Measurements from ENCODE around the gene COL12A1. TPM values are rescaled to one million over a fixed set of nuclear protein-coding genes. Genes with fewer than 3 reads are reported as not detected.

The COL12A1 gene
- total RNA-seq, 2 donors from 2014 or later: 0.13 to 0.64 TPM

DNA sequence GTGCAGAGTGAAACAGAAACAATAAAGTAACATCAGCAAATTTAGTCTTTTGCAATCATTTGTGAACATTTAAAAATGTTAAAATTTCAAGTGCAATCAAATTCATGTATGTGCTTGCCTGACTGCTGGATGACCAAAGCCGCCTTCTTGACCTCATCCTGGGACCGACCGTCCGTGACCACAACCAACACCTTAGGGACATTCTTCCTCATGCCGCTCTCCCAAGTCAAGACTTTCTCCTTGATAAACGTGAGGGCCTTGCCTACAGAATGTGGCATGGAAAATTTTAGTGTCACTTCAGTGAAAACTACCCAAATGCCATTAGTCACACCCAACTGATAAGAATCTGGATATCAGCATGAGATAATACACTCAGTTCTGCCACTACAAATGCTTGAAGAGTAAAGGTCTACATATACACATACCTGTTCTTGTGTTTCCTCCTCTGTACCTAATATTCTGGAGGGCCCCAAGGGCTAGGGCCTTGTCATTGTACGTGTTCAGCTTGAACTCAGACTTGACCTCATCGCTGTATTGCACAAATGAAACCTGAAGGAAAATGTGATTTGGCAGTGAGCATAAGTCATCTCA lies 86.8 kb downstream of the COL12A1 start:
- H3K36me3 ChIP-seq (ENCODE audit: control insufficient read depth, insufficient read depth, low read length): no peaks in the 10 kb centered on the region
- no peaks in the 10 kb centered on the region for H3K36me3 Mint-ChIP-seq (ENCODE audit: low read depth)
- peaks cover 11% of the 10 kb centered on the region for H3K4me1 Mint-ChIP-seq
- no peak overlapping the region for H3K4me3 Mint-ChIP-seq
- DNase-seq: no peak
- no peak overlapping the region for H3K4me3 ChIP-seq (ENCODE audit: low read length)
- H3K9ac ChIP-seq (ENCODE audit: extremely low read depth, low read length, poor library complexity, severe bottlenecking): no peak overlapping the region
- H3K27ac ChIP-seq (ENCODE audit: low read depth, low read length): no peak overlapping the region
- H3K4me1 ChIP-seq (ENCODE audit: control insufficient read depth, insufficient read depth, low read length): no peaks in the 10 kb centered on the region
- WGBS, 2 experiments (ENCODE audit: insufficient coverage in 1 of 2, insufficient read length in 1 of 2): 94 to 98% methylated on average over 2 to 8 of the region's 8 CpGs
- no peaks in the 10 kb centered on the region for H3K27me3 ChIP-seq (ENCODE audit: control insufficient read depth, insufficient read depth, low read length, poor library complexity, severe bottlenecking)
- H3K27ac Mint-ChIP-seq: no peak overlapping the region
- H3K9me3 Mint-ChIP-seq: no peaks in the 10 kb centered on the region
- H3K27me3 Mint-ChIP-seq (ENCODE audit: insufficient read depth): no peaks in the 10 kb centered on the region
- TF ChIP-seq CTCF (conservative IDR thresholded peaks at IDR 0.05): no peak
- no peaks in the 10 kb centered on the region for H3K9me3 ChIP-seq (ENCODE audit: control insufficient read depth, low read length)

DNA sequence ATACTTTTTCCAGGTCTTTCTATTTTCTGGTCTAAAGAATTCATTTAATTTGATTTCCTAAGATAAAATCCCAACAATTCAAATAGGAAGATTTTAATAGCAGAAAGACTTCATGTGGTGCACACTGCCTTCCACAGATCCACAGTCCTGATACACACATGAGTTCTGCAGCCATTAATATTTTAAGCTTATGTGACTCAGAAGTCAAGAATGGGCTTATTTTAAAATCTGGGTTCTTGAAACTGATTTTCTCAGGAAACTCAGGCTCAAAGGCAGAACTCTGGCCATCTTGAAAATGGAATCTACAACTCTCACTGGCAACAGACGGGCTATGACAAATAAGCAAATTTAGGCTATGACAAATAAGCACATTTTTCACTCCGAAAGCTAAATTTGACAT lies 88.2 kb downstream of the COL12A1 start:
- H3K9ac ChIP-seq (ENCODE audit: extremely low read depth, low read length, poor library complexity, severe bottlenecking): no peak overlapping the region
- H3K9me3 Mint-ChIP-seq: no peaks in the 10 kb centered on the region
- H3K36me3 Mint-ChIP-seq (ENCODE audit: low read depth): no peaks in the 10 kb centered on the region
- H3K4me1 ChIP-seq (ENCODE audit: control insufficient read depth, insufficient read depth, low read length): no peaks in the 10 kb centered on the region
- H3K4me3 Mint-ChIP-seq: no peak overlapping the region
- no peak overlapping the region for H3K4me3 ChIP-seq (ENCODE audit: low read length)
- TF ChIP-seq CTCF (conservative IDR thresholded peaks at IDR 0.05): no peak
- no peak overlapping the region for H3K27ac Mint-ChIP-seq
- no peaks in the 10 kb centered on the region for H3K27me3 Mint-ChIP-seq (ENCODE audit: insufficient read depth)
- H3K4me1 Mint-ChIP-seq: peaks cover 11% of the 10 kb centered on the region
- no peak for DNase-seq
- H3K36me3 ChIP-seq (ENCODE audit: control insufficient read depth, insufficient read depth, low read length): no peaks in the 10 kb centered on the region
- no peak overlapping the region for H3K27ac ChIP-seq (ENCODE audit: low read depth, low read length)
- WGBS, 2 experiments (ENCODE audit: insufficient coverage in 1 of 2, insufficient read length in 1 of 2): 95% methylated on average over 1 of the region's 2 CpGs; no CpG with 5 or more reads in 1 of the 2 experiments
- no peaks in the 10 kb centered on the region for H3K27me3 ChIP-seq (ENCODE audit: control insufficient read depth, insufficient read depth, low read length, poor library complexity, severe bottlenecking)
- H3K9me3 ChIP-seq (ENCODE audit: control insufficient read depth, low read length): no peaks in the 10 kb centered on the region

DNA sequence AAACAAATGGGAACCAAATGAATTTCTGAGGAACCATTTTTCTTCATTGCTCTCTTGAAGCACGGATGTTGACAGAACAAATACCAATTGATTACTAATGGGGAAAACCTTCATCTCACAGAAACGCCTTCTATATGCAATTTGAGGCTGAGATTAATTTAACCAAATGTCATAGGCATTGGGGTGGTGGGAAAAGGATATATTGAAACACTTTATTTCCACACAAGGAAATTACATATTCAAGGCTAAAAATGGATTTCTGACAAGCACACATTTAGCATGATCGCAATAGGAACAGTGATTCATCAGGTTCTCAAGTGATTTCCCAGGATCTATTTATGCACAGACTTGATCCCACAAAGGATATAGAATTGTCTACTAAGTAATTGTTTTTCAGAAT lies 88.9 kb downstream of the COL12A1 start:
- peaks cover 11% of the 10 kb centered on the region for H3K4me1 Mint-ChIP-seq
- H3K27ac ChIP-seq (ENCODE audit: low read depth, low read length): no peak overlapping the region
- H3K9me3 Mint-ChIP-seq: no peaks in the 10 kb centered on the region
- H3K4me1 ChIP-seq (ENCODE audit: control insufficient read depth, insufficient read depth, low read length): no peaks in the 10 kb centered on the region
- 85 to 100% methylated on average over 2 of the region's 3 CpGs for WGBS, 2 experiments (ENCODE audit: insufficient coverage in 1 of 2, insufficient read length in 1 of 2)
- no peak overlapping the region for H3K27ac Mint-ChIP-seq
- no peaks in the 10 kb centered on the region for H3K27me3 Mint-ChIP-seq (ENCODE audit: insufficient read depth)
- no peaks in the 10 kb centered on the region for H3K36me3 Mint-ChIP-seq (ENCODE audit: low read depth)
- H3K27me3 ChIP-seq (ENCODE audit: control insufficient read depth, insufficient read depth, low read length, poor library complexity, severe bottlenecking): no peaks in the 10 kb centered on the region
- H3K9ac ChIP-seq (ENCODE audit: extremely low read depth, low read length, poor library complexity, severe bottlenecking): no peak overlapping the region
- DNase-seq: no peak
- H3K4me3 Mint-ChIP-seq: no peak overlapping the region
- no peak for TF ChIP-seq CTCF (conservative IDR thresholded peaks at IDR 0.05)
- H3K36me3 ChIP-seq (ENCODE audit: control insufficient read depth, insufficient read depth, low read length): no peaks in the 10 kb centered on the region
- no peaks in the 10 kb centered on the region for H3K9me3 ChIP-seq (ENCODE audit: control insufficient read depth, low read length)
- no peak overlapping the region for H3K4me3 ChIP-seq (ENCODE audit: low read length)
